Astrocyte (in vitro differentiated cells and primary cell): Measurements from ENCODE around the gene HOXB2. TPM values are rescaled to one million over a fixed set of nuclear protein-coding genes. Genes with fewer than 3 reads are reported as not detected.

Experiments used
- DNase-seq: peaks from one replicate; pipeline ENCODE4 v3.0.0-alpha.2; 2010; ENCODE audit warnings: low read depth
- FAIRE-seq: peaks from 2 replicates; lab custom pipeline; 2011; peaks lifted over from hg19 to GRCh38; lab: Jason Lieb, UNC
- H2AFZ ChIP-seq: 2 replicates; pipeline ENCODE4 v1.6.0; 2012; ENCODE audit warnings: low read depth, low read length, inconsistent platforms
- H3K27ac ChIP-seq: 2 replicates; pipeline ENCODE4 v1.5.1; 2011; ENCODE audit warnings: low read depth, low read length, inconsistent platforms
- H3K27me3 ChIP-seq: 2 replicates; pipeline ENCODE4 v1.6.0; 2011; ENCODE audit warnings: low read length, inconsistent platforms; ENCODE audit not compliant: insufficient read depth
- H3K36me3 ChIP-seq: 2 replicates; pipeline ENCODE4 v1.5.1; 2011; ENCODE audit warnings: low read length, inconsistent platforms; ENCODE audit not compliant: insufficient read depth
- H3K4me1 ChIP-seq: 2 replicates; pipeline ENCODE4 v1.5.1; 2011; ENCODE audit warnings: low read length, inconsistent platforms; ENCODE audit not compliant: insufficient read depth
- H3K4me2 ChIP-seq: 2 replicates; pipeline ENCODE4 v1.6.0; 2012; ENCODE audit warnings: low read length, inconsistent platforms
- H3K4me3 ChIP-seq: 2 replicates; pipeline ENCODE4 v1.5.1; 2011; ENCODE audit warnings: low read depth, mild to moderate bottlenecking, low read length, inconsistent platforms; ENCODE audit not compliant: insufficient read depth
- H3K79me2 ChIP-seq: 2 replicates; pipeline ENCODE4 v1.6.0; 2012; ENCODE audit warnings: mild to moderate bottlenecking, low read length, inconsistent platforms; ENCODE audit not compliant: insufficient read depth
- H3K9ac ChIP-seq: 2 replicates; pipeline ENCODE4 v1.6.0; 2012; ENCODE audit warnings: mild to moderate bottlenecking, low read length, inconsistent platforms
- H3K9me3 ChIP-seq: 2 replicates; pipeline ENCODE4 v1.5.1; 2012; ENCODE audit warnings: low read depth, mild to moderate bottlenecking, low read length, inconsistent platforms; ENCODE audit not compliant: insufficient read depth
- H4K20me1 ChIP-seq: 2 replicates; pipeline ENCODE4 v1.6.0; 2012; ENCODE audit warnings: low read length, inconsistent platforms; ENCODE audit not compliant: insufficient read depth
- H3K27ac Mint-ChIP-seq: one replicate; pipeline ENCODE4 v1.8.0; 2021; ENCODE audit warnings: mild to moderate bottlenecking, mixed read lengths; ENCODE audit not compliant: unreplicated experiment
- H3K27me3 Mint-ChIP-seq: one replicate; pipeline ENCODE4 v1.8.0; 2021; ENCODE audit warnings: low read depth, mixed read lengths; ENCODE audit not compliant: unreplicated experiment
- H3K36me3 Mint-ChIP-seq: one replicate; pipeline ENCODE4 v1.8.0; 2021; ENCODE audit warnings: low read depth, mixed read lengths; ENCODE audit not compliant: unreplicated experiment
- H3K4me1 Mint-ChIP-seq: one replicate; pipeline ENCODE4 v1.8.0; 2021; ENCODE audit warnings: low read depth, mixed read lengths; ENCODE audit not compliant: unreplicated experiment
- H3K4me3 Mint-ChIP-seq: one replicate; pipeline ENCODE4 v1.8.0; 2021; ENCODE audit warnings: mild to moderate bottlenecking, moderate library complexity, mixed read lengths; ENCODE audit not compliant: unreplicated experiment
- H3K9me3 Mint-ChIP-seq: one replicate; pipeline ENCODE4 v1.8.0; 2021; ENCODE audit warnings: mild to moderate bottlenecking, mixed read lengths; ENCODE audit not compliant: unreplicated experiment
- CTCF ChIP-seq: IDR thresholded peaks from 2 replicates; pipeline ENCODE4 v1.5.1; 2011; ENCODE audit warnings: low read depth, mild to moderate bottlenecking, inconsistent platforms, low read length, moderate library complexity; ENCODE audit not compliant: insufficient read depth
- EZH2 ChIP-seq: IDR thresholded peaks from 2 replicates; pipeline ENCODE4 v1.6.1; 2012; ENCODE audit warnings: mild to moderate bottlenecking, low read length, inconsistent platforms; ENCODE audit not compliant: insufficient read depth
- total RNA-seq: library from RNA; stranded (reverse); gene quantifications from 2 replicates; pipeline ENCODE4 v1.2.1, GENCODE V29; 2021

Gene HOXB2
- total RNA-seq, 1 donor from 2014 or later, result 0.41 TPM

GRCh38 chr17:48513666-48514455 lies 31.0 kb downstream of the HOXB2 start:
- H3K79me2 ChIP-seq, result no peaks in the 10 kb centered on the region
- peaks cover 4% of the 10 kb centered on the region for H3K4me1 ChIP-seq
- DNase-seq (no peak), FAIRE-seq (no peak)
- H4K20me1 ChIP-seq, result no peaks in the 10 kb centered on the region
- no peaks in the 10 kb centered on the region for H3K36me3 ChIP-seq
- no peak overlapping the region for H3K4me2 ChIP-seq
- no peak overlapping the region for H2AFZ ChIP-seq
- Mint-ChIP-seq H3K9me3 (peaks cover 6% of the 10 kb centered on the region), H3K27me3 (peaks cover 61% of the 10 kb centered on the region), H3K4me1 (peaks cover 6% of the 10 kb centered on the region), H3K27ac (no peak overlapping the region), H3K36me3 (no peaks in the 10 kb centered on the region), H3K4me3 (no peak overlapping the region)
- no peak overlapping the region for H3K27ac ChIP-seq
- no peaks in the 10 kb centered on the region for H3K9me3 ChIP-seq
- no peak for TF ChIP-seq EZH2
- no peak for TF ChIP-seq CTCF
- H3K4me3 ChIP-seq, result no peak overlapping the region
- H3K27me3 ChIP-seq, result peaks cover 14% of the 10 kb centered on the region
- H3K9ac ChIP-seq, result no peak overlapping the region

GRCh38 chr17:48513097-48513496 lies 31.8 kb downstream of the HOXB2 start:
- H3K27me3 Mint-ChIP-seq, result peaks cover 60% of the 10 kb centered on the region
- no peak for DNase-seq
- no peak overlapping the region for H3K27ac Mint-ChIP-seq
- H3K9me3 ChIP-seq, result no peaks in the 10 kb centered on the region
- peaks cover 4% of the 10 kb centered on the region for H3K4me1 ChIP-seq
- H3K4me3 Mint-ChIP-seq, result no peak overlapping the region
- no peak overlapping the region for H3K4me3 ChIP-seq
- H4K20me1 ChIP-seq, result no peaks in the 10 kb centered on the region
- no peak for TF ChIP-seq CTCF
- TF ChIP-seq EZH2, result no peak
- FAIRE-seq, result no peak
- H3K79me2 ChIP-seq, result no peaks in the 10 kb centered on the region
- H3K4me1 Mint-ChIP-seq, result peaks cover 6% of the 10 kb centered on the region
- no peak overlapping the region for H3K27ac ChIP-seq
- H3K9ac ChIP-seq, result no peak overlapping the region
- no peaks in the 10 kb centered on the region for H3K36me3 ChIP-seq
- H3K27me3 ChIP-seq, result peaks cover 14% of the 10 kb centered on the region
- H3K4me2 ChIP-seq, result no peak overlapping the region
- no peaks in the 10 kb centered on the region for H3K36me3 Mint-ChIP-seq
- peaks cover 6% of the 10 kb centered on the region for H3K9me3 Mint-ChIP-seq
- H2AFZ ChIP-seq, result no peak overlapping the region
